IPS-18c (cell line): ENCODE results near the gene PBRM1.

Experiments used
- H3K4me3 ChIP-seq: 2 replicates; pipeline ENCODE4 v1.7.0; 2013; ENCODE audit warnings: low read depth, mild to moderate bottlenecking, low read length, moderate library complexity; ENCODE audit not compliant: insufficient read depth
- H3K9me3 ChIP-seq: one replicate; pipeline ENCODE4 v1.6.1; 2013; ENCODE audit warnings: mild to moderate bottlenecking, low read length, moderate library complexity; ENCODE audit not compliant: control insufficient read depth, insufficient read depth

Gene PBRM1

DNA sequence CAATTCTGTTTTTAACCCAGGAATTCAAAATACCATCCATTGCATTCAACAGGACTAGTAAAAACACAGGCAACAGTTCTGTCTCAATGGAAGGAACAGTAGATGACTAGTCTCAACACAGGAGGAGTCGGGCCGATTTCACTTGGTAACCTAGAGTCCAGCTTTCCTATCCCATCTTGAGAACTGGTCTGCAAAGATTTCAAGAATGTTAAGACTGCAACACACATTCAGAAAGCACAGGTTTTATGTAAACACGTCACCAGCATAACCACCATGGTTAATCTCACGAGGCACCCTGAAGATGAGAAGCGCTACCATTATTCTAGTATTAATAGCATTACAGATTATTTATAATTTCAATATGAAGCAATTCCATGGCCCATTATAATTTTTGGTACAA, 127.3 kb downstream of the PBRM1 start:
- Histone ChIP-seq H3K4me3 (no peak overlapping the region), H3K9me3 (no peaks in the 10 kb centered on the region)

DNA sequence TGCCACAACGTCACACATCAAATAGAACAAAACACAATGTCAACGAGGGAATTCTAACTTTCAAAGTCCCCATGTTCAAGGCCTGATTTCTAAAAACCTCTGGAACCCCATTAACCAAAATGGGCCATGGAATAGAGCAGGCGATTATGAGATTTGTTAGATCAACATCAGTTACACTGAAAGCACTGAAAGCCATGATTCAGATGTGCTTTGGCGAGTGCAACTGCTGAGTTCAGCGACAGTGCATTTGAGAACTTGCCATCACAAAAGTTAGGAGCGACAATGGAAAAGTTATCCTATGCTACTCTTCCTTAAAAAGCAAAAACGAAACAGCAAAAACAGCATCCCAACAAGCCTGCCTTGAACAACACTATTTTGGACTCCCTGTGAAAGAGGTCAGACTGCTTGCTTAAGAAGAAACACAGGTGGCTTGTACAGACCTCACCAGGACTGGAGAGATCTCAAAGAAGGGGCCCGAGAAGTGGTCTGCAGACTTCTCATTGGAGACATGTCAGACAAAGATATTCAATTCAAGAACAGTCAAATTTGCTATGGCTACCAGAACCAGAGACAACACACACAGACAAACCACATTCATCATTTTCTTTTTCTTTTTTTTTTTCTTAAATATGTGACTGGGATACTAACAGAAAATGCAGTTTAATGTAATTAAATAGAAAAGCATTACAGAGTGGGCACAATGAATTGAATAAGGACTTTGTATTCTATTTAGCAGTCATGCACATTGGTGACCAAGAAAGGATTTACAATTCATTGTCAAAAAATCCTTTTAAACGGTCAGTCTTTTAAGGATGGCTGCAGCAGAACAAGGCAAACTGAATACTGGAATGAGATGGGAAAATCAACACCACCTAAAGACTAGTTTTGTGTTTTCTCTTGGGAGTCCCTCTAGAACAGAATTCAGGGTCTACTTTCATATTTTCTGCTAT, 128.4 kb downstream of the PBRM1 start:
- Histone ChIP-seq H3K9me3 (no peaks in the 10 kb centered on the region), H3K4me3 (no peak overlapping the region)

DNA sequence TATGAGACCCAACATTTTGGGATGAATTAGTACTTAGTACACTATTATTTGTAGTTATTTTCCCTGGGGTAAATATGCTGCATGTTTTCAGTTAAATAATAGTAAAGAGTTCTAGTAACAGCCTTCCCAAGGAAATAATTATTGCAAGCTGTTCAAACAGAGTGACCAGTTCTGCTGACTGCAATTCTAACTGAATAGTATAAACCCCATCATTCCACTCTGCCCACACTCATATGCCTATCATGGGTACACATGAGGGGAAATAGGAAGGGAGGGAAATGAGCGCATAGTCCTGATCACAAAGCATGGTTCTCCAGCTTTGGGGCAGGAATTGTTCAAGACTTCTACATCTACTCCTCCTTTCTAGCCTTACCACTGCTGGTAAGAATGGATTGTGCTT, 130.7 kb downstream of the PBRM1 start:
- Histone ChIP-seq H3K4me3 (no peak overlapping the region), H3K9me3 (no peaks in the 10 kb centered on the region)

DNA sequence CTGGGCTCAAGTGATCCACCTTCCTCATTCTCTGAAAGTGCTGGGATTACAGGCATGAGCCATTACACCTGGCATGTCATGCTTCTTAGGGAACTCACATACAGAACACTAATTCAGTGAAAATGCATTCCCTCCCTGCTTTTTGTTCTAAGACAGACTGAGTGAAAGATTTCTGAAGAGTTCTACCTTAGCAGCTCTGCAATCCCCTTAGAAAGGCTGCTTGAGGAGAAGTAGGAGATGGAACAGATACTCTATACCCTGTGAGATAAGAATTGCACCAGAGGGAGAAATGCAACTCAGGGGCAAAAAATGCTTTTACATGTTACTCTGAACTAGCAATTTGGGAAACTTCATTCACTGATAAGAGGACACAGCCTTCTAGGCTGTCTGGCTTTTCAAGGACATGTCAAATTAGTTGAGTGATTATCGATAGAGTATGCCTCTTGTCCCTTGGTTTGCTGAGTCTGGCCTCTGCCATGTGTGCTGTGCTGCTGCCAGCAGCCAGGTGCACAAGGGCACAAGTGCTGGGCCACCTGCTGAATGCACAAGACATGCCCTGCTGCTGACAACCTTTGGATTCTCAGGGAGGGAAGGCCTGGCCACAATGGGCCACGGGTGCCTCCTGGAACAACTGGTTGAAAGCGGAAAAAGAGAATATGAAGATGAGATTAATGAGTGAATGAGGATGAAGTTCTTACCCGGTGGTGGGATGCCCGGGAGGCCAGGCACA, 131.5 kb downstream of the PBRM1 start:
- no peaks in the 10 kb centered on the region for H3K9me3 ChIP-seq
- no peak overlapping the region for H3K4me3 ChIP-seq

GRCh38 chr3:52552089-52552488, 133.6 kb downstream of the PBRM1 start:
- no peaks in the 10 kb centered on the region for H3K9me3 ChIP-seq
- H3K4me3 ChIP-seq: no peak overlapping the region

DNA sequence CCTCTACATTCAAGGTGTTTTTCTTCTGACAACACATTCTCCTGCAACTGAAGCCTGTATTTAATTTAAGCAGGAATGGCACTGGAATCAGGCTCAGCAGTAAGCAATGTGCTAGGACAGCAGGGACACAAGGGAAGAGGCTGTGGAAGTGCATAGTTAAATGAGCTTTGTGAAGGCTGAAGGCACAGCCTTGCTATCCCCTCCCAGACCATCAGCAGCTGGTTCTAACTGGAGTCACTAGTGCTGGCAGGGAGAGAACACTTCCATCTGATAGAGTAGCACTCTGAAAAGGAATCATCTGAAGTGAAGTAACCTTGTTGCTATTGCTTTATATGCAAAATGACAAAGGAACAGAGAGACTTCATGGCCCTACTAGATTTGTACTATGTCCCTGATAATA, 134.6 kb downstream of the PBRM1 start:
- H3K4me3 ChIP-seq: no peak overlapping the region
- no peaks in the 10 kb centered on the region for H3K9me3 ChIP-seq

DNA sequence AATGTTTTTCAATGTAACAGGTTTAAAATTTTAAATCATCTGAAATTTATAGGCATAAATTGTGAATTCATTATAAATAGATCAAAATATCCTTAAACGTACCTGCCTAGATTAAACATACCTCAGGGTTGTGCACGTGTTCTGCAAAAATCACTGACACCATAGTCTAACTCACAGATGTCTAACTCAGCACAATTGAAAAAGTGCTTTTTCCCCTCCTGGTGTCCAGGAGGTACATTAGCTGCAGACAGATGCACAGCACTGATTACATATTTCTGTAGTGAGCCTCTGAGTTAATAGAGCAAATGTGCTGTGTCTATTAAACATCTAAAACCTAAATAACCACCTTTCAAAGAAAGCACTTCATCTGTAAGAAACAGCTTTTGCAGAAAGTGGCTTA, 138.6 kb downstream of the PBRM1 start:
- H3K4me3 ChIP-seq: no peak overlapping the region
- no peaks in the 10 kb centered on the region for H3K9me3 ChIP-seq

DNA sequence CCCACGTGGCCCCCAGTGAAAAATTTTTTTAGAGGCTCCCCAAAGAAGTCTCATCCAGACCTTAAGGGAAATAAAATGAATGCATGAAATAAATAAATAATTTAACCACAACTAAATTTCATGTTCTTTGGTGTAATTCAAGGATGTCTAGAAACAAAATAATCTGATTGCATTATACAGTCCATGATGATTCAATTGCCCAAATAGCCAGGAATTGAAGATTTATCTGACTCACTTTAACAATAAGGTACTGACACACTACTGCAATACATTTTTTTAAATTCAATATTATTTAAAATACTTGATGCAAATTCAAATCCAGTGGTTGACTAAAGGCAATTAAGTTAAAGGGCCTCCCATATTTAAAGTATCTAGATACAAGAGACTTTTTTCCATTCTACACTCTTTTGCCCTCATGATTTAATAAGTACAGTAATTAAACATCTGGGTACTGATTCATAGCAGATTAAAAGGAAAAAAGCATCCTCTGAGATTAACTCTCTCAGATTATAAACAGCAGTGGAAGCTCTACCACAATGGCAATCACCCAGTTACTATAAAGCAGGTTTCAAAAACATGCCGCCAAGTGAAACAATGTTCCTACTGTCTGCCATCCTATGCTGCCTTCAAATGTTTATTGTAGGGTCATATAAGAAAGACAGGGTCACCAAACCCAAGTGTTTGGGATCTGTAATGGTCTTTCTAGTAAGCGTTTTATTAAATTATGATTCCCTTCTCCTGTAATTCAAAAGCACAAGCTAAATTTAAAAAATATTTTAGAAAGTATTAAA, 139.4 kb downstream of the PBRM1 start:
- Histone ChIP-seq H3K9me3 (no peaks in the 10 kb centered on the region), H3K4me3 (no peak overlapping the region)

DNA sequence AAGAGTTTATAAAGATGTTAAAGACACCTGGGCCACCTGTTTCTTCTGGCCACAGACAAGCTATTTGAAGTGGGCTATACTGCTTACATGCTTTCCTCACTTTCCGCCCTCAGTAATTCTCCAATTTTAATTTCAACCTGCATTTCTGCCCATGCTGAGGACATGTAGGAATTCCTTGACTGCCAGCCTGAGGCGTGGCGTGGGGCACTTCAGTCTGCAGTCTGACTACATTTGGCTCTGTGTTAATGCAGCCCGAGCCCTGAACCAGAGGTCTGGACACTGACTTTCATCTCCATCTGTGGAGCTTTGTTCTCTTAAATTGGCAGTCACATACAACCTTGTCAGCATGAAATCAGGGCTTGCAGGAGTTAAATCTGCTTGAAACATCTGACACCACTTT, 140.8 kb downstream of the PBRM1 start:
- Histone ChIP-seq H3K9me3 (no peaks in the 10 kb centered on the region), H3K4me3 (no peak overlapping the region)

- no peaks in the 10 kb centered on the region for H3K9me3 ChIP-seq
- H3K4me3 ChIP-seq: no peak overlapping the region
Observed at GRCh38 chr3:52541050-52541449, 144.7 kb downstream of the PBRM1 start.

GRCh38 chr3:52539010-52539653, 146.6 kb downstream of the PBRM1 start:
- no peaks in the 10 kb centered on the region for H3K9me3 ChIP-seq
- H3K4me3 ChIP-seq: no peak overlapping the region

GRCh38 chr3:52537726-52538421, 147.8 kb downstream of the PBRM1 start:
- Histone ChIP-seq H3K9me3 (no peaks in the 10 kb centered on the region), H3K4me3 (peak overlapping the region; percentile 92)

GRCh38 chr3:52537165-52537620, 148.5 kb downstream of the PBRM1 start:
- no peaks in the 10 kb centered on the region for H3K9me3 ChIP-seq
- H3K4me3 ChIP-seq: peak overlapping the region; percentile 92

- H3K4me3 ChIP-seq: peak within 1 kb of the TSS; percentile 92
Observed at GRCh38 chr3:52536369-52537164, 149.1 kb downstream of the PBRM1 start, which contains the start of gene UQCC5. Gene UQCC5, plus strand, starts transcription at chr3:52536605. Its CDS starts 151 bp downstream, at chr3:52536756.

GRCh38 chr3:52536112-52536368, 149.7 kb downstream of the PBRM1 start:
- H3K9me3 ChIP-seq: no peaks in the 10 kb centered on the region
- no peak overlapping the region; the same call in 1 of the 2 replicates for H3K4me3 ChIP-seq

More at GRCh38 chr3:52536369-52537164, 149.1 kb downstream of the PBRM1 start, which contains the start of gene UQCC5:
- H3K9me3 ChIP-seq: no peaks in the 10 kb centered on the region
